Stimulated activated CD8-positive, alpha-beta memory T cell treated with anti-CD3 and anti-CD28 coated beads, Interleukin-15, amount 100 ng/mL, for 4 hours (primary cell): ENCODE results near the gene KCNH1.

Experiments used
- DNase-seq, 2 donors: peaks; one replicate each; pipeline ENCODE4 v3.0.0-alpha.2; 2020; ENCODE audit warnings: low read depth in 2 of 2

The KCNH1 gene

DNA sequence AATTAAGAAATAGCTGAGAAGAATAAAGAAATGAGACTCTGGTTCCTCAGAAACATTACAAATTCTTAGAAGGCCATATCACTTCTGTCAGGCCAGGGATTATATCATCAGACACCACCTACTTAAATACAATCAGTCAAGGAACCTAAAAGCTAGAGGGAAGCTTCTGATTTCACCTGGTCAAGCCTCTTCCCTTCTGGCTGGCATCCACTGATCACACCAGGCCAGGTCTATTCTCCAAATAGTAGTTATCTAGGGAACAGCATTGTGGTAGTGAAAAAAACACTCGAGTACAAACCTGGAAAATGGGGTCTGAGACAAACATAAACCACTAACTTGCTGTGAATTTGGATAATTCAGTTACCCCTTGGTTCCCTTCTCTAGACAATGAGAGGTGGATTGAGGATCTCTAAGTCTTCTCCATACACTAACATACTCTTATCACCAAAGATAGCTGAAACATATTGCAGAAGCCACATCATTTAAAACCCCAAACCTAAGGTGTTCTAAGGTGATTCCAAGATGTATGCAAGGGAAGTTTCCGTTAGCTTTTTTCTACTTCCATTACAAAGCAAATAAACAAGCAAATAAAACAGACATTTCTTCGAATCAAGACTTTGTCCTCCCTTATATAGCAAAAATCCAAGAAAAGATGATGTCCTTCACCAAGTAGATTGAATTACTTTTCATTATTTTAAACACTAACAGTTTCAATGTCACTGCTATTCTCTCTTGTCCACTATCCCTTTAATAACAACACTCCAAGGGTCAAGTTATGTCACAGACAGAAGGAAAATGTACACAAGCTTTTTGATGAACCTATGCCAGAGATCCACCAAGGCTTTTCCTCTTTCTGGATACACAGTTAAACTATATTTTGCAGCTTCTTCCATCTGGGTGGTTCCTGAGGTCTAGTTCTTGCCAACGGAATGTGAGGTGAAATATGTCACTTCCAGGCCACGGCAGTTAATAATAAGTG is 212.9 kb downstream of the KCNH1 start:
- no peak for DNase-seq

DNA sequence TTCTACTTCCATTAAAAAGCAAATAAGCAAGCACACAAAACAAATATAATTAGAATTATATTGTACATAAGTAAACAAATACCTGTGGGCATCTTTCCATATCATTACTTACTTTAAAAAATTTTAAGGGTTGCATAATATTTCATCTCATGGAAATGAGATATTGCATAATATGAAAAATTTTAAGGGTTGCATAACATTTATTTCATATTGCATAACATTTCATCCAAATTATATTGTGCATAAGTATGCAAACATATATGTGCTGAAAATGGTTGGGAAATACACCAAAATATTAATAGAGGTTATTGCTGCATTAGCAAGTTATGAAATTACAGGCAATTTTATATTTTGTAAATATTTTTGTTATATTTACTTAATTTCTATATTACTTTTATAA is 213.7 kb downstream of the KCNH1 start:
- no peak for DNase-seq

DNA sequence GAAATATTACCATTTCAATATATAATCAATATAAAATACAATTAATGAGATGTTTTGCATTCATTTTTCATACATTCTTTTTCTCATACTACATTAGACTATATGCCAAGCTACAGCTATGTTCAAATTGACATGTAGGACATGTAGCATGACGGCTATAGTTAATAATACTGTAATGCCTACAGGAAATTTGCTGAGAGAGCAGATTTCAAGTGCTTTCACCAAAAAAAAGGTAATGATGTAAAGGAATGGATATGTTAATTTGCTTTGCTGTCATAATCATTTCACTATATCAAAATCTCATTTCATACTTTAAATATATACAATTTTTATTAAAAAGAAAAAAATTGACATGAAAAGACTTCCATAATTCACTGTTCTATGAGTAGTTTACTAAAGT is 215.1 kb downstream of the KCNH1 start:
- no peak for DNase-seq

DNA sequence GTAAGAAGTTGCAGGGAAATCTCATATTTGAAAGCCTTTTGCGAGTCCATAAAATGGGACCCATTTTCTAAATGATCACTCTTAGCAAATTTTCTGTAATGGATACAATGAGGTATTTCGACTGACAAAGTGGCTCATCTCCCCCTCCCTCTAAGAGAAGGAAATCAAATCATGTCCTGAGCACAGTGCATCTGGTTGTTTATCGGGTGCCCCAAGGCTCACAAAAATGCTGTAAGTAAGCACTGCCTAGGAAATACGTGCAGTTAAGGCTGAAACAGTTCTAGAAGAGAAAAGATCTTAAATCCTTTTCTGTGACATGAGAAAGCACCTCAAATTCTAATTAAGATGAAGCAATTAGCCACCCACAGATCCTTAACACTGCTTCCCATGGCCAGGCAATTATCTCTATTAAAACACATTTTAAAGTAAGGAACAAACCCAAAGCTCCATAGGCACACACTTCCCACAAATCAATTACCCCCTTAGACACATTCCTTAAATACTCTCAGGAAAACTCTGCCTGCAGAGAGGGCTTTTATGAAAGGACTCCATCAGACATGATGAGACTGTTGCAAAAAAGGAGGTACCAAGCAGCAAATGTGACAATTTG is 216.3 kb downstream of the KCNH1 start:
- DNase-seq = no peak

DNA sequence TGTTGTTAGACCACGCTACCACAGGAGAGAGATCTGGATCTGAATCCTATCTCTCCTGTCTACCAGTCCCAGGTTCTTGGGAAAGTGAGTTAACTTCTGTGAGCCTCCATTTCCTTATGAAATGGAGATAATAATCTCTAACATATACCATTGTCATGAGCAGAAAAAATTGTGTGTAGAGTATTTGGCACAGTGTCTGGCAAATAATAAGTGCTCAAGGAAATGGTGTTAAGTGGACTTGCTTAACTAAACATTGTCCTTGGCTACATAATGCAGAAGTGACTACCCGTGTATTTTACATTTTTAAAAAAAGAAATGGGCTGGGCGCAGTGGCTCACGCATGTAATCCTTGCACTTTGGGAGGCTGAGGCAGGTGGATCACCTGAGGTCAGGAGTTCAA is 217.4 kb downstream of the KCNH1 start:
- no peak for DNase-seq

DNA sequence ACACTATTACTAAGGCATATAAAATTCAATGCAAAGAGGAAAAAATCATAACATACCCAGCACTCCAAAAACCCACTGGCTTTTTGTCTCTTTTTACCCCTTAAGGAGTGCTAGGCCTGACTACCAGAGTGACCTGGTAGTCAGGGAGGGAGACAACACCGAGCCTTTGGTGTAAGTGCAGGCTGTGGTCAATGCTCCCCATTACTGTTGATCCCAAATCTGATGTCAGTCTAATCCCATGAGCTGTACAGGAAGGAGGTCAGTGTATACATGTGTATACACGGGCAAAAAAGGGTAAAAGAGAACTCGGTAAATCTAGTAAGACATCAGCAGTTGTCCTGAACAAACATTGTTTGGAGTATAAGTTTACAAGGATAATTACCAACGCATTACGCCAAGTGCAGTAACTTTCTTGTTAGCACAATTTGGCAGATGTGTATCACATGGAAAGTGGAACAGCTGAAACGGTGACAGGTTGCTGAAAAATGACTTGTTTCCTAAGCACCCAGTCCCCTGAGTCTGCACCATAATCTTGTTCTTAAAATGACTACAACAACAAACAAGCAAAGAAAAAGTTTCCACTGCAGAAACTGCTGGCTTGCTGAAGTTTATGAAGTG is 217.9 kb downstream of the KCNH1 start:
- DNase-seq = no peak

DNA sequence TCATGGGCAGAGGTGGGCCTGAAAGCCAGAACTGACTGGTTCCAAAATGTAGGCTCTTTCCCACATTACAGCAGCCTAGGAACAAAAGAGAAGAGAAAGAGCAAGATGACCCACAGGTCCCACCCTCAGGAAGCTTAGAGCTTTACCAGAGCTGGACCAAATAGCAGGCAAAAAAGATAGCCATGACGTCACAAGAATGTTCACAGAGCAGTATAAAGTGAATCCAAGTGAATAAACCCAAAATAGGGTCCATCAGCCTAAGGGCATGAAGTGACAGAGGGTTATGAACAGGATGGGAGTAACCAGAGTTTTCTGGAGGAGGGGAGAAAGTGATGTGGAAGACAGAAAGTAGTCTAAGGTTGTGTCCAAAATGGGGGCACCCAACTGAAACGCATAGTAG is 221.2 kb downstream of the KCNH1 start:
- DNase-seq = no peak

DNA sequence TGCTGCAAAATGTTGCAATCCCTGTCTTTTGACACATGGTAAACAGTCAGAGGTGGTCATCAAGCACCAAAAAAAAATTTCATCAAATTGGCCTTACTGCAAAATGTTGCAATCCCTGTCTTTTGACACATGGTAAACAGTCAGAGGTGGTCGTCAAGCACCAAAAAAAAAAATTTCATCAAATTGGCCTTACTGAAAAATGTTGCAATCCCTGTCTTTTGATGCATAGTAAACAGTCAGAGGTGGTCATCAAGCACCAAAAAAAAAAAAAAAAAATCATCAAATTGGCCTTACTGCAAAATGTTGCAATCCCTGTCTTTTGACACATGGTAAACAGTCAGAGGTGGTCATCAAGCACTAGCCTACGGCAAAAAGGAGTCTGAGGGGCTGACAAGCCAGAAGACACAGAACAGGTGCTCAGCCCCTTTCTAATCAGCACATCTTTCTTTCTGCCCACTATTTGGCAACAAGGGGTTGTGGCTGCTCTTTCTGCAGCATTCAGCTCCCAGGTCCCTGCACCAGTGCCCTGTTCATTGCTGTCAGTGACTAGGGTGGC is 223.8 kb downstream of the KCNH1 start:
- DNase-seq = no peak

DNA sequence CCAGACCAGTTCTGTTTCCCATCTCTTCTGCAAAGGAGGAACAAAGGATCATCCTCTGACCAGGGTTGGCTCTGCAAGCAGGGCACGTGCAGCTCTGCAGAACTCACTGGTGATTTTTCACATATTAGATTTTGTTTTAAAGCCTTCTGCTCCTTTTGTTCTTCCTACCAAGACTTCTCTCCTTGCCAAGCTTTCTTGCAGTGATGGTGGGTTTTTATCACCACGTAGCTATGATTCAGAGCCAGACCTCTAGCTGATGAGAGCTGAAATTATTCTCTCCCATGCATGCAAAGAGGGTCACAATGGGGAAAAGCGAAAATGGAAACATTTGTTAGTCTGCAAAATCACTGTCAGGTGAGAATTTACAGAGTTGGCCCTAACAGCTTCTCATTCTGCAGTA is 225.2 kb downstream of the KCNH1 start:
- DNase-seq = no peak

DNA sequence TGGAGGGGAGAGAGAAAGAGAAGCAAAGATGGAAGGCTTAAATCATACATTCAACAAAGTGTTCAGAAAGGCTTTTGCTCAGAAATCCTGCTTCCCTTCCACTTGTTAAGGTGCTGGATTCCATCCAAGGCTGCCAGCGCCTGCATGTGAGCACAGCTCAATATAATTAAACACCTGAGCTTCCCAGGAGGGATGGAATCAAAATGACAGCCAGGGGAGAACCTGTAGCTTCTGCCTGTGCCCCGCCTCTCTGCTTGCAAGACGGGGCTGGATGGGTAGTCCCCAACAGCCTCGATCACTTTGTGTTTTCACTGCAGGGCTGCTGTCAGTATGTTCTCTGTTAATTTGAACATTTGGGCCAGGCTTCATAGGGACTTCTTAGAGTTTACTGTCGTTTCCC is 225.7 kb downstream of the KCNH1 start:
- DNase-seq = no peak

DNA sequence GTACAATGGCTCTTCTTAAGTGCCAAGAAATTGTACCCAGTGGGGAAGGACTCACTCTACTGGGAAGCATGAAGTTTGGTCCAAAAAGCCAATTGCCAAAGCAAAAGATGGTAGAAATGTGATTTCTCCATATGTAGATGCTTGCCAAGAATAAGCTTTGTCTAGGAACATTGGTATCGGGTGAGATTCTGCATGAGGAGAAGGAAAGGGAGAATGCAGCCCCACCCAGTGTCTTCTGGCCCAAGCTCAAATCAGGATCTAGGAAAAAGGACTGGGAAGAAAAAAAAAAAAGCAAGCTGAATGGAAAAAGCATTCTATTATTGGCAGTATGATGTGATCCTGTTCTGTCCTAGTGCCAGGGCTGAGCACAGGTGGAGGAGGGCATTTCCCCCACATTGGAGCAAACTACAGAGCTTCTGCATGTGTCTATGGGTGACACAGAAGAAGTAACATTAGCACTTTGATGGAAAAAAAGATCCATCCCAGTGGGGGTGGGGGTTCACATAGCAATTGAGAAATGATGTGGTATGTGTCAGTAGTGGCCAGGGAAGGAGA is 226.6 kb downstream of the KCNH1 start:
- no peak for DNase-seq

DNA sequence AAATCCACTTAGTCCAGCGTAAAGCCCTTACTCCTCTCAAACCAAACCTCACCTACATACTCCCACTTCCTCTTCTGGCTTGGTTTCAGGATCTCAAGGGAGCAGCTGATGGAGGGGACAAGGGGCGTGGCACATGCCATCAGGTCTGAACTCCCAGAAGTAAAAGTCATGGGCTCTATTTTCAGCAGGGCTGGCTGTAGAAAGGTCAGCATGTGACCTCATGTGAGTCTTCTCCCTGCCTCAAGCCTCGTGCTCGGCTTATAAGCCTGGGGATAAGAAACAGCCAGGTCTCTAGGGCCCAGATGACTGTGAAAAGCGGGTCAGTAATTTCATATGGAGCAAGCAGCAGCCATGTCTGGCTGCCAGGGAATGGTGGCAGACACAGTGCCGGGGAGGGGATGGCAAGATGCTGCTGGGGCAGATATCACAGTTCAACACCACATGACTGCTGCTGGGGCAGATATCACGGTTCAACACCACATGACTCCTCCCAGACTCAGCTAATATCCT is 227.9 kb downstream of the KCNH1 start:
- no peak for DNase-seq

DNA sequence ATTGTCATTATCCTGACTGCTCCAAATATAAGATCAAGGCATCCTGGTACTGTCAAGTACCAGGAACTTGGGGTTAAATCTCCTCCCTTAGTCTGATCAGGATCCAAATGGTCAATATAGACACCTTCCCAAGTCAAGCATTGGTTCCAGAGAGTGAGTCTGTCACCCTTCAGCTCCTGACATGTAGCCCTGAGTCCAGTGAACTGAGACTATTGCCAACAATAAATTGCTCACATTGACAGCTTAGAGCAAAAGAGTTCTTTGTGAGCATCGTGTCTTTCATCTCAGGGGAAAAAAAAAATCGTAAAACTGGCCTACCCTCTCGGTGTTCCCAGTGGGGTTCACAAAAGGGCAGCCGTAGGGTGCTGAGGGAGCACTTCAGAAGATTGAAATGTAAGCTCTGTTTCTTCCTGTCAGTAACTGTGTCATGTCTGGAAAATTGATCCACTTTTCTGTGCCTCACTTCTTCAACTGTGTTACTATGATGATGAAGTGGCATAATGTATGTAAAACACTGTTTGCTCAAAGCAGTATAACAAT is 228.5 kb downstream of the KCNH1 start:
- no peak for DNase-seq

DNA sequence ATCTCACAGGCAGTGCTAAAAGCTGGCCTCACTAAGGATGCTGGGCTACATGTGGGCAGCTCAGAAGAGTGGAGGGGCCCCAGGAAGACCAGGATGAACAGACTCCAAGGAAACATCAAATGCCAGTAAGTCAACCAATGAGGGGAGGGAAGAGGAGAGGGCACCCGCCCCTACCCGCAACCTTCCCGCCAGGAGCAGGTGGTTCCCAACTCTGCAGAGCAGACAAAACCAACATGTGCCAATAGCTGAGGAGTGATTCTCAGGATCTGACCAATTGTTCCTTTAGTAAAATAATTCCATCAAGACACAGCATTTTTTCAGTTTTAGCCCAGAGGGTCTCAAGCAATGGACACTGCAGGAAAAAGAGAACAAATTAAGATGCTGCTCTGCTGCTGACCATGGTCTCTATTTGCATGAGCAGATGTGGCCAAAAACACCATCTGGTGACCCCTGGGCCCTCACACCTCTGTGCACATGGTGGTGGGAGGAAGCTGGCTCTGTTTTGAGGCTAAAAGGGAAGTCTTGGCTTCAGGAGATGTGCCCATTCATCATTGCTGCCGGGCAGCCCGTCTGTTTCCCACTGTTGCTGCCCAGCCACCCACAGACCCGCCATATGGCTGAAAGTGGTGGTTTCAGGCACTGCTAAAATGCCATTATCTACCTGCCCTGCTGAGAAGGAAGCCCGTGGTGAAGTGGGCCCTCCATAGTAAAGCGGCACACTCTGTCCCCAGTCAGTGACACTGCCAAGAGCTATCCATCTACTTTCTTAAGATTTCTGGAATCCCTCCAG is 231.8 kb downstream of the KCNH1 start:
- no peak for DNase-seq

DNA sequence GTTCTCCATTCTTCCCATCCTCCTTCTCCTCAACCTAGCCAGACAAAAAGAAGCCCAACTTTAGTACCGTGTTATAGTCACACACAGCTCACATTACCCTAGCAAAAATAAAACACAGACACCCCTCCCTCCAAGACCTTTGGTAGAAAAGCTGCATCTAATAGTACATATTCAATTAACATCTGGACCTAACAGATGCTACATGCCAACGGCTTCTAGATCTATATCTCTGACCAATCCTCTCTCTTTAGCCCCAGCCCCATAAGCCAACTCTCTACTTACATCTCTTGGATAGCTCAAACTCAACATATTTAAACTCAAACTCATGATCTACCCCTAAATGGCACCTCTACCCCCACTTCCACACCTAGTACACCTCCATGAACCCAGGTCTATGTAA is 233.1 kb downstream of the KCNH1 start:
- no peak for DNase-seq

DNA sequence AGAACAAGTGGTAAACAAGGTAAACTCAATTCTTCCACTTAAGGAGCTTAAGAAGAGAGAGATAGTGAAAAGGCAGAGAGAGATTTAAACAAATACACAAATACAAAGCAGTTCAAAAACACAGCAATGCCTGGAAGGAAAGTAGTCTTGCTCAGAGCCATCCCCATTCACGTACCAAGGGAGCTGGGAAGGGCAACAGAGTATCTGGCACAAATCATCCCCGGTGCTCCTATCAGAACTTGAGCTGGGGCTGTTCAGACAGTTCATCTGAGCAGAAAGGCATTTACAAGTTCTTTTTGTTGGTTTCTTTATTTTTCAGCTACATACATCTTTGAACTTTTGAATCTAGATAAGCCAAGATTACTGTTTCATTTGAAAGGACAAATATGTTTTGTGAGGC is 233.9 kb downstream of the KCNH1 start:
- DNase-seq = no peak

DNA sequence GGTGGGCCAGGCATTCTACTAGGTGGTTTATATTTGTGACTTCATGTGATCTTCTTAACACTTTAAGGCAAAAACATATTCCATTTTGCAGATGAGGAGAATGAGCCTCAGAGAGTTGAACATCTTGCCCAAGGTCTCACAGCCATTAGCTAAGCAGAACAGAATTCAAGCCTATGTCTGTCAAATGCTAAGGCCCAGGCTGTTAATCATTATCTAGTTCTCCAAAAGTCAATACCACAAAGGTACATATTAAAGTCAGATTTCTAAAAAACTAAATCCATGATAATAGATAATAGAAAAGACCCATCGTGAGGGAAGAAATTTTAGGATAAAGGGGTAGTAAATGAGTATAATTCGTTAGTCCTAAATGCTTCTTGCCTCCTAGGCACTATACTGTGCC is 234.3 kb downstream of the KCNH1 start:
- no peak for DNase-seq

DNA sequence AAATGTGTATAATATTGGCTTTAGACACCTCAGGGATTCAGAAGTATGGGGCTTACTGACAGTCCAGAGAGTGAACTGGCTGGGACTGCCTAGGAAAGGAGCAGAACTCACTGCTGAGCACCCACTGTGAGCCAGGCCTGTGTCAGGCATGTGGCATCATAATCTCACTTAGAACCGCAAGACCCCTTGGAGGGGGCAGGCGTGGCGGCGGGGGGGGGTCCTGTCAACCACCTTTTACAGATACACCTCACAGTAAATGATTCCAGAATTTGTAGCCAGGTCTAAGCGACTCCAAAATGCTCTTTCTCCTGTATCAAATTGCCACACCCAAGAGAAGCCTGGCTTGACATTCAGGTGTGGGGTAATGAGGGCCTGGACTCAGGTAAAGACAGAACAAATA is 235.5 kb downstream of the KCNH1 start:
- DNase-seq = no peak

DNA sequence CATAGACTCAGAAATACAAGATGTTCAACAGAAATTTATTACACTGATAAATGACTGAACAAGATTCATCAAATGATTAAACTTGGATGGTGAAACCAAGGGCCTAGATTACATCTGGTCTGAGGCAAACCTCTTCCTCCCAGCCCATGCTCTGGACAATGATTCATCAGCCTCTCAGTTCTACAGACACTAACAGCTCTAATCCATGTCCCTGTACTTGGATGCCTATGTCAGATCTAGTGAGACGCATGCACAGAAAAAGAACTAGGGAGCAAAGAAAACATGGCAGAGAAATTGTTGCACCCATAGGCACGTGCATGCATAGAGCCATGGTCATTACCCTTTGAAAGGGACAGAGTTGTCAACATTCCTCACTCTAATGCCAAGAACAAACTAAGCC is 250.1 kb downstream of the KCNH1 start:
- no peak for DNase-seq

DNA sequence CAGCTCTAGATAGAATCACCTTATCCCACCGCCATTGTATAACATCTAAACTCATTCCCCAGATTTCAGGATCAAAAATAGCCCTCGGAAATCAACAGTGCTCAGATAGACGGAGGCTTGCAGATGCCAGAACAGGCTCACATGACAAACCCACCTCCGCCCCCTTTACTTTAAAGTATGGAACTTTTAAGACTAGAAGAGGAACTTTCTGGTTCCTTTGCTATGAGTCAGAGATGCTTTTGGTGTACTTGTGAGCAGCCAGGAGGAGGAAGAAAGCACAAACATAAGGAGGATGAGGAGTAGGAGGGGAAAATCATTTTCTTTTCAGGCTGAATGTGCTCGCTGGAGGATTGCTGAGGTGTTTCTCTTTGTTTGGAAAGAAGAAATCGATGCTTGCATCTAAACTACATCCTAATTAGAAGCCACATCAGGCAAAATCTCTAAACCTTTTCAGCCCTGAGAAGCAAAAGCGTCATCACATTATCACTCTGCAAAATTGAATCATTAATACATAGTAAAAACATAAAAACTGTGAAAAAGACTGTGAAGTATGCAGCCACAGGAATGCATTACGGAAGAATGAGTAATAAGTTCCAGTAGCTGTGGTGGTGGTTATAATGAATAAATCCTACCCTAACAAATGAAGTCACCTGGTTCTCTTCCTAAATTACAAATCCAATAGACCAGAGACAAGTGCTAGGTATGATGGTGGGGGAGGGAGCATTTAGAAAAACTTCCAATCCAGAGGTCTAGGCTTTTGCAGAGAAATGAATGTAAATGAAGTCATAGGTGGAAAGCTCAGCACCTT is 251.3 kb downstream of the KCNH1 start:
- no peak for DNase-seq
